ENCODE results near the gene N4BP2.

Gene N4BP2

DNA sequence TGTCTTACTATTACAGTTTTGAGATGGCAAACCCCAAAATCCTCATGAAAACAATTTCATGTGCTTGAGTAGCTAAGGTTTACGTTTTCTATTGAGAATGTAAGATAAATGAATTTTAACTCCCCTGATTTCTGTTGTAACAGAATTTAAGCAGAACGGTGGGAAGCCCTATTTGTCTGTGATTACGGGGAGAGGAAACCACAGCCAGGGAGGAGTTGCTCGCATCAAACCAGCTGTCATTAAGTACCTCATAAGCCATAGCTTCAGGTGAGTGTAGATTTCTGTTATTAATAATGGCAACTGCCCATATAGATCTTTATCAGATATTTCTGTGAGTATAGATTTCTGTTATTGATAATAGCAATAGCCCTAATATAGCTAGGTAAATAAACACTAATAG, 96.0 kb downstream of the N4BP2 start:
- DNase-seq (no peak), ATAC-seq (no peak)

DNA sequence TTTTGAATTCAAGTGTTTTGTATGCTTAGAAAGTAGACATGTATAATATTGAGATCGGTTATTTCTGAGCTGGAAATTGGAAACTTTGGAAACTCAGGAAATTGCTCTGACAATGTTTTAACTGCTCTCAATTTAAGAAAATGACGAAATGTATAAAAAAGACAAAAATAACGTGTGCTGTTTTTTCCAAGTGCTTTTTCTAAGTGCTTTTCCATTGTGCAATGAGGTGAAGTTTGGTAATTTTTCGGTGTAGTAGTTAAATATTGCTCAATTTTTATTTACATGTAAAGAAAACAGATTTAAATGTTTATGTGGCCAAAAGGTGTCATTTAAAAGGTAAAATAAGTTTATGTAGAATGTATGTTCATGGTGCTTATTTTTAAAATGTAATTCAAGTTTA, 100.8 kb downstream of the N4BP2 start:
- ATAC-seq (no peak), DNase-seq (no peak)

DNA sequence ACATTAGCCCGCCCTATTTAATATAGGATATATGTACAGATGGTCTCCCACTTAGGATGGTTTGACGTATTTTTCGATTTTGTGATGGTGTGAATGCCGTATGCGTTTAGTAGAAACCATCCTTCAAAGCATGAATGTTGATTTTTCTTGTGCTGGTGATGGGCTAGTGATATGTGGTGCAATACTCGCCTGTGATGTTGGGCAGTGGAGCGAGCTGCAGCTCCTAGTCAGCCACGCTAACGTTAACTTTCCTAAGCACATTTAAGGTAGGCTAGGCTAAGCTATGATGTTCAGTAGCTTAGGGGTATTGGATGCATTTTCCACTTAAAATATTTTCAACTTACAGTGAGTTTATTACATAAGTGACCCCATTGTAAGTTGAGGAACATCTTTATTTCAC, 103.6 kb downstream of the N4BP2 start:
- DNase-seq: no peak
- no peak for ATAC-seq

DNA sequence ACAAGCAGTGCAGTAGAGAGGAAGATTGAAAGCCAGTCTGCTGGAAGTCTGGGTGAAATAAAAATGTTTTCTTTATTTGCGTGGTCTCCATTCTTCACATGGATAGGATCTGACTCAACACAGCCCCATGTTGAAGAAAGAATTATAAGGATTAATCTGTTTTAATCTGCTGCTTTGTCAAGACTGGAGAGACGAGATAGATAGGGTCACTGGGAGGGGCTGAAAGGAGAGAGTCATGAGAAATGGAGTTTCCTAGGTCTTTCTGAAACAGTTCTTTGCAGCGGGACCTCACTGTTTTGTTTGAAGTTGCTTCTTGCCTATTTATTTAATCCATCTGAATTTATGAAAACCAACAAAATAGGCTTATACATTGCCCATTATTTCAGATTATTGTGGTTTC, 107.8 kb downstream of the N4BP2 start:
- DNase-seq: no peak
- no peak for ATAC-seq

DNA sequence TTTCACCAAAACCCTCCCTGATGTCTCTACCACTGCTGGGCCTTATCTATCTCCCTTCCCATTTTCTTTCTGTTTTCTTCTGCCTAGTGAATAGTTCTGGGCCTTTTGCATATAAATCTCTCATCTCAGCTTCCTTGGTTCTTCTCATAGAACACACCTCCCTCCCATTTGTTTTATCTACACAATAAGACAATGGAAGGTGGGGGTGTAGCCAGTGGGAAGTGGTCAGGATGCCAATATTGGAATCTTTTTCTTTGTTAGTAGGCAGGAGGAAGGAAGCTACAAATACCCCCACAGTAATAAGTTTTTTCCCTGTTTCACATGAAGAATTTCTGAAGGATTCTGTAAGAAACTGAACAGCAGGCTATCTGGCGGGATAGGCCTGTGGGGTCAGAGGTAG, 109.3 kb downstream of the N4BP2 start:
- DNase-seq (no peak), ATAC-seq (no peak)

DNA sequence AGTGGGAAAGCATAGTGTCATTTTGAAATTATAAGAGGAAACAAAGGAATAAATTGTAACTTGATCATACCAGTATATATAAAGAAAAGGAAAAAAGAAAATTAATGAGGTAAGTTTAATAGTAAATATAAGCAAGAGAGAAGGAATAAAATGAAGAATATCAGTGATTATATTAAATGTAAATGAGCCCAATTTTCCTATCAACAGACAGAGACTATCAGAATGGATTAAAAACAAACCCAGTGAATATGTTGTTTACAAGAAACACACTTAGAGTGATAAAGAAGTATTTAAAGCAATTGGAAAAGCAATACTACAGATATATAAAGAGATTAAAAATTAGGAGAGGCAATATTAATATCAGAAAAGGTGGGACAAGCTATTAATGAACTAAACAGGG, 111.4 kb downstream of the N4BP2 start:
- no peak for DNase-seq
- no peak for ATAC-seq

DNA sequence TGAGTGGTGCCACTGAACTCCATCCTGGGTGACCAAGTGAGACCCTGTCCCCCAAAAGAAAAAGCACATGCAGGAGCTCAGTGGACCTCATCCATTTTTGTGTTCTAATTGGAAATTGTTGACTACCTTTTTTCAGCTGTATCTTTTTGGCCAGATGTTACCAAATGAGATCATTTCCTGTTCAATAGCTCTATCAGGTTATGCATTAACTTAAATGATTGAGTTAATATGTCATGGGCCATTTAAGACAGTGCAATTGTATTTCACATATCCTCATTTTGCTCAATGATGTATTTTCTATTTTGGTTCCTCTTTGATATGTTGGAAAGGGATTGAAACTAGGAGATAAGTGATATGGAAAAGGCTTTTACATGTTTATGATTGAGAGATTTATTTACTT, 113.9 kb downstream of the N4BP2 start:
- no peak for ATAC-seq

DNA sequence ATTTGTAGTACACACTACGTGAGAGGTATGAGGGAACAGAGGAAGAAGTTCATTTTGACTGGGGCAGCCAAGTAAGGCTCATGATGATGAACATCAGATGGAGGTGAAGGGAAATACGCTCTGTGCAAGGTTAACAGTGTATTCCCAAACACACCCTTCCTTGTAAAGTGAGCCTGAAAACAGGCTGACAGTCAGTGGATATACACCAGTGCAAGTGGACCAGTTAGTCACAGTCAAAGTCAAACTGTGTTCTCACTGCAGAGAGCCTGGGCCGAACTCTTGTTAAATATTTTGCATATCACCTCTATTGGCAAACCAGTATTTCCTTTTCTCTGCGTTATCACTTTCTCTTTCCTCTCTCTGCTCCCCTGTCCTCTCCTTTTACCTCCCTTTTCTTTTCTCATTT, 116.8 kb downstream of the N4BP2 start:
- peak; percentile 59 for ATAC-seq
- no peak for DNase-seq

More for the DNA sequence above, 113.9 kb downstream of the N4BP2 start:
- DNase-seq: no peak

DNA sequence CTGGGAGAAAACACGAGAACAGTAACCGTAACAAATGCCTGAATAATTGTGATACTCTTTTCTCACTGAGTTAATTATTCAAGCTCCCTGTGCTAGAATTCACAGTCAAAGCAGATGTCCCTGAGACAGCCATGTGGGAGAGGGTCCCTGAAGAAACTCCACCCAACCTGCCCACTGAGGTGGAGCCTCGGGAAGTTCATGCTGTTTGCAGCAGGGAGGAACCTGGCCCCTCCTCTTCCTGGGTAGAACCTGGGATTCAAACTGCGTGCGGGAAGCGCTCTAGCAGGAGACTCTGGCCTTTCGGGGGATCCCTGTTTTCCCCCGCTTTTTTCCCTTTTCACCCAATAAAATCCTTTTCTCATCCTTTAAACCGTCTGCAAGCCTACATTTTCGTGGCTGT, 120.0 kb downstream of the N4BP2 start:
- ATAC-seq (no peak), DNase-seq (no peak)

DNA sequence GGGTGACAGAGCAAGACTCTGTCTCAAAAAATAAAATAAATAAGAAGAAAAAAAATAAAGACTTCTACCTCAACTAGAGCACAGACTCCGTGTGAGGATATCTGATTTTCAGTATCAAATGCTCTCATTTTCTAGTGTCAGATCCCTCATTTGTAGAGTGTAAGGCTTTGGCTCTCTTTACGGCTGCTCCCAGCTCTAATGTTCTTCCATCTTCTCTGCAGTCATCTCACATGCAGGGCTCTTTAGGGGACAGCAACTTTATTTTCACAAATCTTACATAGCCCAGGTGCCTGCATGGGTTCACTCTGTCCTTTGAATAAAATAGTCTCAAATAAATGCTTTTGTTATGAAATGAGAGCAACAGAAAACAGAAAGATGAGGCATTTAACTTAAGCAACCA, 120.9 kb downstream of the N4BP2 start:
- DNase-seq: no peak
- no peak for ATAC-seq

DNA sequence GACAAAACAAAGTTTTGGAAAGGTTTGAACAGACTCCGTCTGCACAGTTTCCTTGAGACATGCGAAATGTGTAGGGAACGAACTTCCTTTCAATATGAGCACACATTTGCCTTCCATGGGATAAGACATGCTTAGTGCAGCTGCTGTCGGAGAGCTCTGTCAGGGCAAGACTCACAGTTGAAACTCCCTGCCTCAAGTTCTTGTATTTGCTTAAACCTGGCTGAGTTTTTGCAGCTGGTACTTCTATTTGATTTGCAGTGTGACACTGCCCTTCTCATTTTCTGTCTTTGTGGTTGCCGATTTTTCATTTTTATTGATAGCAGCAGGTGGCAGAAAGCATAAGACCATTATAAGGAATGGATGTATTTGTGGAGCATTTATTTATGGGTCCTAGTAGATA, 122.0 kb downstream of the N4BP2 start:
- no peak for DNase-seq
- no peak for ATAC-seq

DNA sequence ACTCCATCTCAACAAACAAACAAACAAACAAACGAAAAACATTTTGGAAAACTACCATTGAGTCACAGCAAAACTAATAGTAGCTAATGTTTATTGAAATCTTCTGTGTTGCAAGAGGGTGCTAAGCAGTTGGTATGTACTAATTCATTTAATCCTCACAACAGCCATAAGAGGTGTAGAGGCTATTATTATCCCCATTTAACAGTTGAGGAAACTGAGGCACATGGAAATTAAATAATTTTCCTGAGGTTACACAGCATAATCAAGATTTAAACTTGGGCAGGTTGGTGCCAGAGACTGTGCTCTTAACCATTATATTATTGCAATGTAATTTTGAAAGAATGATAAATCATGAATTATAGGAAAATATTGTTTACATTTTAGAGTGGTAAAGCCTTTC, 122.7 kb downstream of the N4BP2 start:
- DNase-seq: no peak
- ATAC-seq: no peak

DNA sequence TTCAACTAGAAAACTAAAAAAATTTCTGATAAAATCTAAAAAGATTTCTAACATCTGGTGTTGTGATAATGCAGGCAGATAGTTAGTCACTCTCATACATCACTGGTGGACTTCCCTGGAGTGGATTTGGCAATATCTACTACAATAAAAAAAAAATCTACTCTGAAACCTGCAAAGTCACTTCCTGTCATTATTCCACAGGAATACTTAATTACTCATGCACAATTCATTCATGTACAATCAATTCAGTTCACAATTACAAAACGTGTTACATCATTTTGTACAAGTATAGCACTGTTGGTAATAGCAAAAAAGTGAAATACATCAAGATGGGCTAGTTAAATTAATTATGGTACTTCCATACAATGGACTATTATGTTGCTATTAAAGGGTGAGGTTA, 123.7 kb downstream of the N4BP2 start:
- DNase-seq: no peak

DNA sequence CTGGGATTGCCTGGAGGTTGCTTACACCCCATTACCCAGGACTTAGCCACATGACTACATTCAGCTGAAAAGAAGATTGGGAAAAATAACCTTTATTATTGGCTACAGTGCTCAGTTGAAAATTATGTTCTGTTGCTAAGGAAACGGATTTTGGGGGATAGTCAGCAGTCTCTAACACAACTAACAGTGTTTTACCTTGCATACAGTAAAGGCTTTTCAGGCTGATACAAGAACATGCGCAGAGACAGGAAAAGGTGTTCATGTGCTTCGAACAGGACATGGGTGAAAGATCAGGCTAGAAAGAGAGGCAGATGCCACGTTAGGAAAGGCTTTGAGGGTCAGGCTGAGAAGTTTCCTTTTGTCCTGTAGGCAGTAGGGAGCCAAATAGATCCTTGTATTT, 125.4 kb downstream of the N4BP2 start:
- DNase-seq (no peak), ATAC-seq (no peak)

More for the DNA sequence above, 123.7 kb downstream of the N4BP2 start:
- ATAC-seq: no peak

DNA sequence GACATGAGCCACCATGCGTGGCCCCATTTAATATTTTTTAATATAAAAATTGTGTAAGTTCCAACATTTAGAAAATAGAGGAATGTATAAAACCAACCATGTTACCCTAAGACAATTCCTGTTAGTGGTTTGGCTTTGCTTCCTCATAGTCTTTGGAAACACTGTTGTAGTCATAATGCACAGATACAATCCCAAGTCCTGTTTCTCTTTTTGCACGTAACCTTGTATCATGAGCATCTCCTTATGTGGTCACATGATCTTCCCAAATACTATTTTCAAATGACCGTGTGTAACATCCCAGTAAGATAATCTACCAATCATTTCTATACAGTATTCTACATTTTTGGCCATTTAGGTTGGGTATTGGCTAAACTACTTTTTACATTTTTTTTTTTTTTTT, 126.3 kb downstream of the N4BP2 start:
- ATAC-seq (no peak), DNase-seq (no peak)

DNA sequence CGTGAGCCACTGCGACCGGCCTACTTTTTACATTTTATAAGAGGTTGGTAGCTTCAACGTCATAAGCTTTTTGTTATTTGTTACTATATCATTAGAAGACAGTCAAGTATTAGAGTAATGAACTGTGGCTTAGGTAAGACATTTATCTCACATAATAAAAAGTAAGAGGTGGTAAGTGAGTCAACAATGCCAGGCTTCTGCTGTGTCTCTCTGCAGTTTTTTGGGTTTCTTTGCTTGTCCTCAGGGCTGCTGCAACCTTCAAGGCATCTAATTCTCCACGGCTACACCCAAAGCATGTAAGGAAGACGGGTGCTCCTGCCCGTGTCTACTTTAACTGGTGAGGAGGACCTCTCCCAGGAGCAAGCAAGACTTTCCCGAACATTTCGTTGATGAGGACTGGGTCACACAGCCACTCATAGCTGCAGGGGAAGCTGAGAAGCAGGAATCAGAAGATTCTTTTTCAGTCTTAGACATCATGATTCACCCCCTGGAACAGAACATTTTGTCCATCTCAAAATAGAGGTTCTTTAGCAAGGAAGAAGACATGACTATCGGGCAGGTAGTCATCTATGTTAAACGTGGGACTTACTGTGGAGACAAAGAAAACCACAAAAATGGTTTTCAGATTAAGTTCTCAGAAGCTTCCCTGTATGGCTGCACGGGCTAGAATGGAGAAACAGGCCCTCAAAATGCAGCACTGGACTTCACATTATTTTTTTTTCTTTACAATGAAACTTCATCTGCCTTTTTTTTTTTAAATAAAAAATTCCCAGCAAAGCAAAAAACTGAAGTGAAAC, 127.2 kb downstream of the N4BP2 start:
- ATAC-seq: peak; percentile 82
- DNase-seq: no peak

DNA sequence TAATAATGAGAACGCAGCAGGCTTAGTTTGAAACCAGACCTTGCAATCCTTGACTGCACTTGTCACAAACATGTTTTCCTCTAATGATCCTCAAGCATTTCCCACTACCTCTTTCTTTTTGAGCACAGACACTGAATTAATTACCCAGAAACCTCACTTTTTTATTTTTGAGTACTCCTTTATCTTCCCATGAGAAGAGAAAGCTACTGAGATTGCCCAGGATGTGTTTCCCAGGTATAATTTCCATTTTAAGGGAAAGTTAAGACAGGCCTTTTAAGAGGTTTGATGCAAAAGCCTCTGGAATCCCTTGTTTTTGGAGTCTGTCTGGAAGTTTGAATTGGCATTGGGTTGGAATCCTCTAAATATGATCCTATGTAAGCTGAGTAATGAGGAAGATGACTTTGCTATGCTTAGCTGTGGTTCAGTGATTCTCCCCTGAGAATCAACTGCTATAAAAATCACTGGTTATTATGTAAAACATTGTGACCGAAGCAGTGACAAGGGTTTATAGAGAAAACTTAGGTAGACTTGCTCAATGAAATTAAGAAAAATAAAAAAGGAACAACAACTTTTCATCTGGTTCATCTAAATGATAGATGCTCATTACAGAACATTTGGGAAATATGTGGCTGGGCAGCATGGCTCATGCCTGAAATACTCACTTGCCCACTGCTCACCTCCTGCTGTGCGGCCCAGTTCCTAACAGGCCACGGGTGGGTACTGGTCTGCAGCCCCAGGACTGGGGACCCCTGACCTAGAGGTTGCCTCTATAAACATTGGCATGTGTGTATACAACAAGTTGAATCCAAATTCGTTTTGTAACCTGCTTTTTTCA, 129.4 kb downstream of the N4BP2 start:
- no peak for DNase-seq
- ATAC-seq: no peak

DNA sequence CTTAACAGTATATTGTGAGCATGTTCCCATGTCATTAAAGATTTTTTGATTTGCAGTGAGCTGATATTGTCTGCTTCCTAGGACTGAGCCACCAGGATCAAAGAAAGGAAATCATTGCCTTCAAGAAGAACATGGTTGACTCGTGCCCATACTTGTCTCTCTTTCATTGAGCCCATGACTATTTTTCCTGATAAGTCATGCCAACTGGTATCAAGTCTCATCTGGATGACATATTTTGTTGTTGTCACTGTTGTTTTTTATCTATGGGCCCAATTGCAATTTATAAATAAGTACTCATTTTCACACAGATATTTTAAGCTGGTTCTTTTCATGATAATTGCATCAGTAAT, 130.0 kb downstream of the N4BP2 start:
- ATAC-seq: no peak
- DNase-seq: no peak

DNA sequence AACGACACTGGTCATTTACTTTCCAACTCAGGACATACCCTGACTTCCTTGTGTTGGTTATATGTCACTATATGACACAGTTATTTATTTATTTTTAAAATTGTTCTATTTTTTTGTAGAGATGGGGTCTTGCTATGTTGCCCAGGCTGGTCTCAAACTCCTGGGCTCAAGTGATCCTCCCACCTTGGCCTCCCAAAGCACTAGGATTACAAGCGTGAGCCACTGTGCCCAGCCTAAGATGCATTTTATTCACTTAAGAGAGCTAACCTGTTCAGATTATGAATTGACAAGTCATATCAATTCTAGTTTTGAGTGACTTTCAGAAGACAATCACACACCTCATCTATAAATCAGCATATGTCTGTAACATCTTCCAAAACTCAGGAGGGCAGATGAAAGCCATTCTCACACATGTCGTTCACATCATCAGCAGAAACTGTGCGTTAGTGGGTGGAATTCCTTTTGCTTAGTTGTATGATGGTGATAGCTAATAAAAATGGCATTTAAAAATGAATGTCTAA, 130.8 kb downstream of the N4BP2 start:
- ATAC-seq: peak; percentile 19
- DNase-seq: no peak

DNA sequence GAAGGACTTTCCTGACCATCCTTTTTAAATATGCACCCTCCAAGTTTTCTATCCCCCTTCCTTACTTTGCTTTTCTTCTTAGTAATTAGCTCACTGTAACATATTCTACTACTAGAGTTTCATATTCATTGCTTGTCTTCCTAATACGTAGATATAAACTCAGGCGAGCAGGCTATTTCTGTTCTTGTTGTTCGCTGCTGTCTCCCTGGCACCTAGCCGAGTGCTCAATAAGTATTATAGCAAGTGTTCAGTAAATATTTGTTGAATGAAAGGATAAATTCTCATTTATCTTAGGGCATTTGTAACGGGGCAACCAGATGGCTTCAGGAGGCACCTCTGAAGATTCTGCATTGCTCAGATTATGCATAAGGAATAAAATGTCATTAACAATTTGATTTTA, 133.4 kb downstream of the N4BP2 start:
- no peak for DNase-seq
- no peak for ATAC-seq

DNA sequence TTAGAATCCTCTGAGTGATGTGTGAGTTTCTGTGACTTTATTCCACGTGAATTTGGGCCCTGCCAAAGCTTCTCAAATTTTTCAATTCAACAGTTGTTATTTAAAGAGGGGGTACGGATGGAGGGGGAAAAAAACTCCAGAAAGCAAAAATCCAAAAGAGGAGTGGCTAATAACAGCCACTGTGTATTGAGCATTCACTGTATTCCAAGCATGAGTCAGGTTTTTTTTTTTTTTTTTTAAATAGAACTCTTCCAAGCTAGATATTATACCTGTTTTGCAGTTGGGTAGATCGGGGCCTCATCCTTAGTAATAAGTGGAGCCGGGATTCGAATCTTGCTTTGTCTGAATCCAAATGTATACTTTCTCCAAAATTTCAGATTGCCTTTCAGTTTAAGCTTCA, 133.8 kb downstream of the N4BP2 start:
- ATAC-seq (no peak), DNase-seq (no peak)

DNA sequence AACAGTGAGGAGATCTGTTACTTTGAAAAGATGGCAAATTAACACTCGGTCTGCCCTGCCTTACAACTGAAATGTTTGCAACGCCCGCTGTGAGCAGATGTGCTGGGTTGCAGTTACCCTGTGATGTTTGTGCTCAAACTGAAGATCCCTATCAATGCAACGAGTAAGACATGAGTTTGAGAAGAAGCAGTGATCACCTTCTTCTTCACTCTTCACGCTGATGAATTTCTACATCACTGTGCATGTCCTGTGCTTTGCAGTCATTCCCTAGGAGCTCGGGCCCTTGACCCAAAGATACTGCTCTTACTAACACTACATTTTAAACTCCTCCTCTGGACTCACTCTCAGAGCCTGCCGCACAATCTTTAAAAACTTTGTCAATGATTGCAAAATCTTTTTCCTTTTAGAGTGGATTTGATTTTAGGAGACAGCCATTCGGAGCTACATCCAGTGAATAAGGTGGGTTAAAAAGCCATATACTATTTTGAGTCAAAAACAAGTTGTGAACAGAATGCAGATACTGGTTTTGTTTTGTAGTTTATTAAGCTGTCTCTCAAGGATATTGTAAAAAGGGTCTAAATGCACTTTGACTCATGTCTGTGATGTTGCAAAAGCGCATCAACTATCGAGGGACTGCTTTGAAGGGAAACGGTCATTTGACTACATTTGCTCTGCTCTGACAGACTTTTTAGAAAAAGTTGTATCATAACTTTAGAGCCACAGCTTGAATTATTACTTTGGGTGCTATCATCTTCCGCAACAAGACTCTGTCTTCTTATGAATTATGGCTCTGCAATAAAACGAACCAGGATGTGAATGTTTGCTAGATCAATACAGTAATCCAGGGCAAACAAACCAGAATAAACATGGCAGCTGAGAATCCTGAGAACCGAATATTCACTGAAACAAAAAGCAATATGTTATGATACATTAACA, 134.5 kb downstream of the N4BP2 start:
- no peak for ATAC-seq
- no peak for DNase-seq

Data from stimulated activated naive CD8-positive, alpha-beta T cell treated with anti-CD3 and anti-CD28 coated beads, Interleukin-15, Interleukin-2, amounts not matched to agents 100 U/mL and 50 U/mL, for 24 hours (primary cell).